Activated T-helper 2 cell treated with anti-CD3 and anti-CD28 coated beads, Interferon-gamma antibody, Interleukin-2, Interleukin-4, amounts not matched to agents 10 μg/mL and 5 μg/mL and 100 μg/mL, durations not matched to agents 14 hours and 24 hours and 36 hours (primary cell): ENCODE data around the gene PLEKHM3. TPM values are rescaled to one million over a fixed set of nuclear protein-coding genes. Genes with fewer than 3 reads are reported as not detected.

ENCODE experiments used
- DNase-seq: peaks from one replicate; pipeline ENCODE4 v3.0.0; 2021; ENCODE audit warnings: low spot score
- H3K27ac Mint-ChIP-seq: one replicate; pipeline ENCODE4 v1.8.0; 2021; ENCODE audit warnings: mixed read lengths
- H3K27me3 Mint-ChIP-seq: one replicate; pipeline ENCODE4 v1.8.0; 2021; ENCODE audit warnings: low read depth, mixed read lengths
- H3K36me3 Mint-ChIP-seq: one replicate; pipeline ENCODE4 v1.8.0; 2021; ENCODE audit warnings: low read depth, mixed read lengths
- H3K4me1 Mint-ChIP-seq: one replicate; pipeline ENCODE4 v1.8.0; 2021; ENCODE audit warnings: low read depth, mixed read lengths
- H3K4me3 Mint-ChIP-seq: one replicate; pipeline ENCODE4 v1.8.0; 2021; ENCODE audit warnings: low read depth, mild to moderate bottlenecking, moderate library complexity, mixed read lengths
- H3K9me3 Mint-ChIP-seq: one replicate; pipeline ENCODE4 v1.8.0; 2021; ENCODE audit warnings: mixed read lengths
- intact Hi-C: fragments of 100-400 bp; cut with micrococcal nuclease; formaldehyde crosslinking; loops from one replicate; pipeline ENCODE4 v1.15.1; 2023
- total RNA-seq: library from RNA; stranded (reverse); gene quantifications from 2 replicates; pipeline ENCODE4 v1.2.3, GENCODE V29; 2022

The PLEKHM3 gene
- total RNA-seq, 1 donor from 2014 or later: 7.1 TPM

GRCh38 chr2:207775473-207775872 lies 249.9 kb downstream of the PLEKHM3 start:
- Mint-ChIP-seq H3K27me3 (peaks cover 28% of the 10 kb centered on the region), H3K4me3 (no peak overlapping the region), H3K36me3 (no peaks in the 10 kb centered on the region), H3K4me1 (peaks cover 6% of the 10 kb centered on the region), H3K9me3 (no peaks in the 10 kb centered on the region), H3K27ac (no peak overlapping the region)
- intact Hi-C loops: no loop called here
- no peak for DNase-seq

GRCh38 chr2:207772844-207773205 lies 252.5 kb downstream of the PLEKHM3 start:
- Mint-ChIP-seq H3K4me1 (peaks cover 17% of the 10 kb centered on the region), H3K4me3 (no peak overlapping the region), H3K27me3 (peaks cover 35% of the 10 kb centered on the region), H3K27ac (no peak overlapping the region), H3K9me3 (no peaks in the 10 kb centered on the region), H3K36me3 (peaks cover under 1% of the 10 kb centered on the region)
- DNase-seq: no peak
- intact Hi-C loops: no loop called here

- peaks cover 6% of the 10 kb centered on the region for H3K36me3 Mint-ChIP-seq
- peaks cover 41% of the 10 kb centered on the region for H3K27me3 Mint-ChIP-seq
- H3K9me3 Mint-ChIP-seq: no peaks in the 10 kb centered on the region
- peaks cover 22% of the 10 kb centered on the region for H3K4me1 Mint-ChIP-seq
- intact Hi-C loops: no loop called here
- no peak for DNase-seq
- H3K4me3 Mint-ChIP-seq: no peak overlapping the region
- H3K27ac Mint-ChIP-seq: no peak overlapping the region
Observed at GRCh38 chr2:207772081-207772843, 253.1 kb downstream of the PLEKHM3 start.

- H3K27me3 Mint-ChIP-seq: peaks cover 47% of the 10 kb centered on the region
- H3K4me3 Mint-ChIP-seq: no peak overlapping the region
- no peaks in the 10 kb centered on the region for H3K9me3 Mint-ChIP-seq
- intact Hi-C loops: loop anchor here (2.0 kb wide), 1 partner anchor 147 kb away; the partner anchor contains the start of gene METTL21A
- no peak overlapping the region for H3K27ac Mint-ChIP-seq
- peaks cover 24% of the 10 kb centered on the region for H3K4me1 Mint-ChIP-seq
- peaks cover 9% of the 10 kb centered on the region for H3K36me3 Mint-ChIP-seq
- DNase-seq: no peak
Observed at GRCh38 chr2:207771421-207771820, 253.9 kb downstream of the PLEKHM3 start.

Other genes with a start within 250 kb of the PLEKHM3 start
- not detected in 2 replicates for gene CRYGD, start 99.0 kb upstream of the PLEKHM3 start, total RNA-seq
- gene CRYGC, start 104.3 kb upstream of the PLEKHM3 start, total RNA-seq: not detected in 2 replicates
- gene CRYGB, start 120.6 kb upstream of the PLEKHM3 start, total RNA-seq: not detected in 2 replicates
- gene CRYGA, start 138.1 kb upstream of the PLEKHM3 start, total RNA-seq: not detected in 2 replicates
- gene C2orf80, start 164.5 kb upstream of the PLEKHM3 start, total RNA-seq: not detected in 2 replicates
- 42.7 and 46.1 TPM in 2 replicates for gene IDH1, start 229.5 kb upstream of the PLEKHM3 start, total RNA-seq
- 30.3 and 34.1 TPM in 2 replicates for gene PIKFYVE, start 240.7 kb upstream of the PLEKHM3 start, total RNA-seq